SK-MEL-5 (cell line): ENCODE measurements around the gene EXOC4. TPM values are rescaled to one million over a fixed set of nuclear protein-coding genes. Genes with fewer than 3 reads are reported as not detected.

Experiments used
- DNase-seq: peaks from one replicate; pipeline ENCODE4 v3.0.0-alpha.2; 2016; ENCODE audit warnings: low read depth, low spot score
- in situ Hi-C: cut with HindIII; loops from 2 replicates; pipeline ENCODE4 v1.10.0; 2016; ENCODE audit warnings: low sequenced_read_pairs, high pct_unique_total_duplicates, low pct_unique_long_range_greater_than_20kb
- total RNA-seq: library from RNA; depleted of rRNA; stranded (reverse); fragments of >200 nt; shearing (Covaris generic); gene quantifications from 2 replicates; pipeline ENCODE4 v1.2.3, GENCODE V29; 2014

The EXOC4 gene
- total RNA-seq, 1 experiment from 2014 or later: 70.3 TPM

DNA sequence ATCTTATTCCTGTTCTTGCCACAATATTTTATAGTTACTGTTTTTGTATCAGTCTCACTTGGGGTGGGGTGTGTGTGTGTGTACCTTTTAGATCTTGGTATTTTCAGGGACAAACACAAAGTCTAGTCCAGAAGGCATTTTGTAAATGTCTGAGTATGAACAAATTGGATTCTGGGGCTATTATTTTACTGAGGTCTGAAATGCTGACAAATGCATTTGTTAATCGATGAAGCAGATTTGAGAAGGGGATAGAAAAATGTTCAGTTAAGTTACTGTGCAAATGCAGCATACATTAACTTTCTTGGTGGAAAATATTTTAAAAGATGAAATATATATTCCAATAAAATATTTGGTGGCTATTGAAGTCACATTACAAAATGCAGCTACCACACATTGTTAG lies 267.4 kb downstream of the EXOC4 start:
- in situ Hi-C loops: no loop called here

DNA sequence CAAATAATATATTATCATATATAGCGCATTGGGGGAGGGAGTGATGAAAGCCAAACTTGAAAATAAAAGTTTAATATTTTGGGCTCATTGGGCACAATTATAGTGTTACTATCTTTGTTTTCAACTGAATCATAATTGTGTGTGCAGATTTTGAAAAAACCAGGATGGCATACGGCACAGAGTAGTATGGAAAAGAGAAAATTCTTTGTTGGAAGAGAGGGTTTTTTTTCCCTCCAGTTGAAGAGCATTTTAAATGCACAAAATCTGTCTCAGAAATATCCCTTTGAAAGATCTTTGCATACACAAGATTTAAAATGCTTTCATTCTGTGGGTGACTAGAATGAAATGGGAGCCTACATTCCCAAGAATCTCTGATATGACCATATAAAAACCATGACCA lies 269.6 kb downstream of the EXOC4 start:
- no peak for DNase-seq
- in situ Hi-C loops: no loop called here

More for the DNA sequence above, 267.4 kb downstream of the EXOC4 start:
- DNase-seq: no peak

DNA sequence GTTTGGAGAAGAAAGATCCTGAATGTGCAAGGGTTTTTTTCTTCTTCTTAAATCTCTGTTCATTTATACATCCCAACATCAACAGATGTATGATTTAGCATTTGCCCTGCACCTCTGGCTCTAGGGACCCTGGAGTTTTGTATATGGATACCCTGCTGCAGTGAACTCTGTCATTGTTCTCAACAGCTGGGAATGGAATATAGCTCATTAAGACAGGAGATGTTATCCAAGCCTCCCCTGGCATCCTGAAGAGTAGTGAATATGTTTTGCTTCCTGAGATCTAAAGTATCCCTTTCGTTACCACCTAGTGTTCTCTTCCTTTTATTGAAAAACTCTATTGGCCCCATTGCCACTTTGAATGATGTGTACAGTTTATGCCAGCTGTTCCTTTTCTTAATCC lies 275.9 kb downstream of the EXOC4 start:
- in situ Hi-C loops: no loop called here

DNA sequence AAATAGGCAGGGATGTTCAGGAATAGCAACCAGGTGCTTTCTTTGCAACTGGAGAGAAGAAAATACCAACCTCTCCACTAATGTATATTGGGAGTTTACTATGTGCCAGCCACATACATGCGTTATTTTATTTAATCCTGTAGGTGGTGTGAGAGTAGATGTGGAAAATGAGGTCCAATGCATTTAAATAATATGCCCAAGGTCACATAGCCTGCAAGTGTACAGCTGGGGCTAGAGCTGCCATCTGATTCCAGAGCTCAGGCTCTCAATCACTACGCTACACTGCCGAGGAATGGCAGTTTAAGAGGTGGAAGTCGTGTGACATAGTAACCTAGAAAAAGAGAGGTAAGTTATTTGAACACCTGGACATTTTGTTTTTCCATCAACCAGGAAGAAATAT lies 277.0 kb downstream of the EXOC4 start:
- peak; percentile 33 for DNase-seq
- in situ Hi-C loops: no loop called here

More for the DNA sequence above, 275.9 kb downstream of the EXOC4 start:
- no peak for DNase-seq

DNA sequence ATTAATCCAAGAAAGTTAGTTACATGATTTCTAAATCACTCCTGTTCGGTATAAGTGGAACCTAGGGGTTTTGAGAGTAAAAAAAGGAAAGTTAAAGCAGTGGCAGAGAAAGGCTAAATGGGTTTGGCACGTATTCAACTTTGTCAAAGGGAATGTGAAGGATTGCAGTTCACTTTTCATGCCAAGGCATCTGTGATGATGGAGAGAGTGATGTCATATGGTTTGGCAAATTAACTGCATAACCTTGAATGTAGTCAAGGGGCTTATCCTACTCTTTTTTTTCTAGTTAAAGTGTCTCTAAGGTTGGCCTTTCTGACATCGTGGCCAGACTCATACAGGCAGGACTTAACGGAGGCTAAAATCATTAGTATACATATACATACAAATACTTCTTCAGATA lies 277.8 kb downstream of the EXOC4 start:
- in situ Hi-C loops: no loop called here
- DNase-seq: no peak

DNA sequence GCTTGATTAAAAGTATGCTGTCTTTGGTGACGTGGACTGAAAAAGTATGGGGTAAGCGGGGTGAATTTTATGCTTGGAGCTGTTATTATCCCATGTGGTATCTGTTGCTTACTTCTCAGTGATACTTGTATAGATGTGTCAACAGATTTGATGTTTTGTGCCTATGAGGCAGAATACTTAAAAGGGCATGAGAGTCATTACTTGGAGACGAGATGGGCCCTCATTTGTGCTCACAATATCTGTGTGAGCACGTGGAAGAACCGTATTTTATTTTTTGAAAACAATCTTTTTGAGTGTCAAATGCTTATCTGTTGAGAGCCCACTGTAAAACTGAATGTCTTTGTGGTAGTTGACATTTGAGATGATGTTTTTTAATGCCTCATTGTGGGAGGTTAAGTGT lies 281.9 kb downstream of the EXOC4 start:
- no peak for DNase-seq

DNA sequence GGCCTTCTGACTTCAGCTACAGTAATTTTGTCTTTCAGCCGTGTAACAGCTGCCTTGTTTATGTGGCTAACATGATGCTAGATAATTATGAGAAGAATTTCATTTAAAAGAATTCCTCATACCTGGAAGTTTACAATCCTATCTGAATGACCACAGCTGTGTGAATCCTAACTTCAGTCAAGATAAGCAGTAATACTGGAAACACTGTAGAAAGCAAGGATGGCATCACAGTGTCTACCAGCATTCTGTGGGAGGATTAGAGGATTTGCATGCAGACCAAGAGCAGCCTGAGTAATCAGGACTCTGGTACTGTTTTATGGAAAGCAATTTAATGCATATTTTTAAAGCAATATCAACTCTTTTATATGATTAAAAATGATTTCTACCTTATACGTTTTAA lies 282.4 kb downstream of the EXOC4 start:
- in situ Hi-C loops: no loop called here
- DNase-seq: no peak

More for the DNA sequence above, 281.9 kb downstream of the EXOC4 start:
- in situ Hi-C loops: no loop called here

DNA sequence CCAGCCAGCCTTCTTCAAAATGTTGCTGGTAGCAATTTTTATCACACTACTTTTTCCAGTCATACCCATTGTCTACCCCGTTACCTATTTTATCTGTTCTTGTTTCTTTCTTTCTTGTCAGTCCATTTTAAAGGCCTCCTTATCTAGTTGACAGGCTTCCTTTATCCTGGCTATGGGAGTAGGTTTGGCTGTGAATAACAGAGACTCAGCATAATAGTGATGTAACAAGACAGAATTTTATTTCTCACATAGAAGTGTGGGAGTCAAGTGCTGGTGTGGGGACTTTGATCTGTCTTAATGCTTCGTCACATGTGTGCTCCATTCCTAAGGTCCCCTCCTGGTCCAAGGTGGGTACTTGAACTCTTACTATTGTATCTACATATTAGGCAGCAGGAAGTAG lies 283.6 kb downstream of the EXOC4 start:
- in situ Hi-C loops: no loop called here

DNA sequence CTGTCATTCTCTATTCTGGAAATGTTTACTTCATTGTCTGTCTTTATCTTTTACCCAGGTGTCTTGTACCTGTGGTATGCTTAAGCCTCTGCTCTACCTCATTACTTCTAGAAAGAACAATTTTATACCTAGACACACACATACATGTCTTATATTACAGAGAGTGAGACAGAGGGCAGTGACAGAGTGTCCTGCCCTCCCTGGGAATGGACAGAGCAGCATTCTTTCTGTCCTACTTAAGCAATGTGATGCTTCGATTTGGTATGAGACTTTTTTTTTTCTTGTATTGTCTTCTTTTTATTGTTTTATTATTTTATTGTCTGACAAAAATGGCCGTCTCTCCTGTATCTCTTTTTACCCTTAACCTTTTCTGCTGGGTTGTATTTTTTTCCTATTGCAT lies 286.1 kb downstream of the EXOC4 start:
- in situ Hi-C loops: no loop called here
- DNase-seq: no peak

More for the DNA sequence above, 283.6 kb downstream of the EXOC4 start:
- DNase-seq: no peak

DNA sequence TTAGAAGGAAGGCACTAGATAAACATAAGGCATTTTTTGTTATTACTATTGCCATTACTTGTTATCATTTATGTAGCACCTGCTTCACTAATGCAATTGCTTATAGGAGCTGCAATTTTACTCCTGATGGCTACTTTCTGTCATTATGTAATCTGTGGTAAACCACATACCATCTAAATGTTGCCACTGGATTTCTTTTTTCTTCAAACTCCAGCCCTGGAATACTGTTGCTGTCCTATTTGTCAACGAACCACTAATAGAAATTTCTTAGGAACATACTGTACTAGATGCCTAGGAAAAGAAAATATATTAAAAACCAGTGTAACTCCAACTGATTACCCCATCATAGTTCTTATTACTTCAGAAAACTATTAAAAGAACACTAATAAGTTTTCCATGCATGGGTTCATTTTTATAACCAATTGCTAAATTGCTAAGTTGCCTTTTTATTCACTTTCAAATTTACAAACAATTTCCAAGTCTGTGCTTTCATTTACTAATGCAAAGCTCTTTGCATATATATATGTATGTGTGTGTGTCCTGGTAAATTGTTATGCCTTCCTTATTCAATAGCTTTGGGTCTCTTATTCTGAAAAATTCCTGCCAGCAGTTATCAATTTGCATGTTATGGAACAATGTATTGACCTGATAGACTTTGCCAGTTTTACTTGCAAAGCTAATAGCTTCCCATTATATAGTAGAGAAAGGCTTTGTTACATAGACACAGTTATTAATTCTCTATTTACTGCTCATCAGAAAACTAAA lies 287.4 kb downstream of the EXOC4 start:
- in situ Hi-C loops: no loop called here
- DNase-seq: no peak

DNA sequence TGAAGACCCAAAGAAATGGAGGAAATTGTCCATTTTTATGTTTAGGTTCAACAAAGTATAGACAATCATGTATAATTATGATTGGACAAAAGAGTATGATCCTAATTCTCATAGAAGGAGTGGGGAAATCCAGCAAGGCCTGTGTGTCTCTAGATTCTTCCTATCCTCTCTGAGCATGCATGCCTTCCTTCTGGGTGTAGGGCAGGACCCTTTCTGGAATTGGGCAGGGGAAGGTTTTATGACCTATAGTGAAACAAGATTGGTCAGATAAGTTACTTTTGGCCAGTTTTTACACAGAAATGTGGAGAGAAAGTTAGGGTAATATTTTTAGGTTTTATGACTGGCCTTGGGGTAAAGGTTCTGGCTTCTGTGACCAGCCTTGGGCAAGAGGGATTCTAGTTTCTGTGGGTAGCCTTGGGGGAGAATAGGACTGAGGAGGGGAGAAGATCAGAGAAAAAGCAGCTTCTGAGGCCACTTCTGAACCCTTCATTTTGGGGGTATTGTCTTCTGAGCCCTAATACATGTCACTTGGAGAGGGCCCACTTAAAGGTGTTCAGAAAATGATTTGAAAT lies 289.4 kb downstream of the EXOC4 start:
- in situ Hi-C loops: no loop called here
- DNase-seq: no peak

DNA sequence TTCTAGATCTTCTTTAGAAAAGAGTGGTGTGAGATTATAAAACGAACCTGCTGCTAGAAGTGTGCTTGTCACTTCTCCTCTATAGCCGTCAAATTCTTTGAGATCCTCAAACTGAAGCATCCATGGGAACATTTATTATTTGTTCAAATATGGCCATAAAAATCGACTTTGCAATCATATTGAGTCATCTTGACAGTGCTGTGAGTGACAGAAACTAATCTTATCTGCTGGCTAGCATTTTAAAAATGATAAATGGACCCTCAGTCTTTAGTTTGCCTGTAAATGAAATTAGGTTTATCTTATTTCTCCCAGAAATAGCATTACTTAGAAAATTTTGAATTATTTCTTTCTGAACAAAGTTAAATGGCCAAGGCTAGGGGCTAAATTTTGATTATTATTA lies 290.8 kb downstream of the EXOC4 start:
- in situ Hi-C loops: no loop called here

DNA sequence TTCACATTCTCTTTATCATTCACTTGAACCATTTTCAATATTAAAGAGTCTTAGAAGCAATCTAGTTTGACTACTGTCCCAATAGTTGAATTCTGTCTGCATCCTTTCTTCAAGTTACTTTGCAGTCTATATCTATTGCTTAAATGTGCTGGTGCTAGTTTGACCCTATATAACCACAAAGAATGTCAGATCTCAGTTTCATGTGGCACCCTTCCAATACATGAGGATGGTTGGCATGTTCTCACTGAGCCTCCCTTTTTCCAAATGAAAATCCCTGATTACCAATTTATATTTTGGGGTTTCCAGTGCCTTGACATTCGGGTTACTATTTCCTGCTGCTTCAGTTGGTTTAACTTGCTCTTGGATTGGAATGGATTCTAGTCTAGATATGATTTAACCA lies 292.7 kb downstream of the EXOC4 start:
- in situ Hi-C loops: no loop called here
- no peak for DNase-seq

More for the DNA sequence above, 290.8 kb downstream of the EXOC4 start:
- DNase-seq: no peak

DNA sequence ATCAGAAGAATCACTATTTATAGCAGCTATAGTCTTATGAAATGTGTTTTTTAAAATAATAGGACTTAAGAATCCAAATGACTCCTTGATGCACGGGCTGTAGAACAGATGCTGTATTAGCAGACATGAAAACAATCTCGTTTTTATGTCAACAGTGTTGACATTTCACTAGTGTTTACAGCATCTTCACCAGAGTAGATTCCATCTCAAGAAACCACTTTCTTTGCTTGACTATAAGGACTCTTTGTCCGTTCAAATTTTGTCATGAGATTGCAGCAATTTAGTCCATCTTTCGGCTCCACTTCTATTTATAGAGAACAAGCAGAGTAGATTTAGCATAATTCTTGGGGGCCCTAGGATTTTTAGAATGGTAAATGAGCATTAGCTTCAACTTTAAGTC lies 295.1 kb downstream of the EXOC4 start:
- peak; percentile 55 for DNase-seq

DNA sequence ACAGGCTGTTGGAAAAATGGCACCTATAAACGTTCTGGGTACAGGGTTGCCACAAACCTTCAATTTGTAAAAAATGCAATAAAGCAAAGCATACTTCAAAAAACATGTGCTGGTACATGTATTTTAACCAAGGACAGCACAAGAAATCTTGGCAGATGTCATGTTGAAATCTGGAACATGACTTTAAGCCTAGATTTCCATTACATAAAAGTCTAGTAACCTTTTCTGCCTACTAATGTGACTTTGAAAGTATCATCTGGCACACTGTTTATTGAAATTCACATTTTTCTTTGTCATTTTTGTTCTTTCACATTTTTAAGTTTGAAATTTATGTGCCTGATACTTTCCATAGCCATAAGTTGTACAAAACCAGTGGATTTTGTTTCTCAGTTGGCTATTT lies 296.8 kb downstream of the EXOC4 start:
- no peak for DNase-seq

More for the DNA sequence above, 295.1 kb downstream of the EXOC4 start:
- in situ Hi-C loops: no loop called here

DNA sequence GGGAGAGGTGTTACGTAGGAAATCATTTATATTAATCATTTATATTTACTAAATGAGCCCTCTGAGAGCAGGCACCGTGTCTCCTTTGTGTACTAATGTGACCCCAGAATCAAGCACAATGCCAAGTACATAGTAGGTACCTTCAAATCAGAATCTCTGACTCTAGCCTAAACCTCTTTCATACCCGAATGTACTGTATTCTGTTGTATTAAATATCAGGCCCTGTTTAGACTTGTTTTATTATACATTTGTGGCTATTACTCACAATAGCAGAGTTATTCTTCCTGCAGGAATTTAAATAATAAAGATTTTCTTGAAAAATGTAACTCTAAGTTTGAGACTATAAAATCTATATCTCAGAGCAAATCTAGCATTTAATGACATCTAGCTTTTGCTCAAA lies 297.3 kb downstream of the EXOC4 start:
- in situ Hi-C loops: no loop called here
- DNase-seq: no peak

More for the DNA sequence above, 296.8 kb downstream of the EXOC4 start:
- in situ Hi-C loops: no loop called here

DNA sequence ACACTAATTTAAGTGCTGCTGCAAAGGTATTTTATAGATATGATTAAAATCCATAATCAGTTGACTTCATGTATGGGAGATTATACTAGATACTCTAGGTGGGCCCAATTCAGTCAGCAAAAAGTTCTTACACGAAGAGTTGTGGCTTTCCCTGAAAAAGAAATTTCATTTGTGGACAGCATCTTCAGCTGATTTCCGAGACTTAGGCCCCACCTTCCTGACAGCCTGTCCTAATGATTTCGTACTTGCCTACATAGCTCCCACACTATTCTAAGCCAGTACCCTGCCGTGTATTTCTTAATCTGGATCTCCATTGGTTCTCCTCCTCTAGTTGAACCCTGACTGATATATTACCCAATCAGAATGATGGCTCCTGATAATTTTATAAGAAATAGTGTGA lies 297.9 kb downstream of the EXOC4 start:
- in situ Hi-C loops: no loop called here
- DNase-seq: no peak

DNA sequence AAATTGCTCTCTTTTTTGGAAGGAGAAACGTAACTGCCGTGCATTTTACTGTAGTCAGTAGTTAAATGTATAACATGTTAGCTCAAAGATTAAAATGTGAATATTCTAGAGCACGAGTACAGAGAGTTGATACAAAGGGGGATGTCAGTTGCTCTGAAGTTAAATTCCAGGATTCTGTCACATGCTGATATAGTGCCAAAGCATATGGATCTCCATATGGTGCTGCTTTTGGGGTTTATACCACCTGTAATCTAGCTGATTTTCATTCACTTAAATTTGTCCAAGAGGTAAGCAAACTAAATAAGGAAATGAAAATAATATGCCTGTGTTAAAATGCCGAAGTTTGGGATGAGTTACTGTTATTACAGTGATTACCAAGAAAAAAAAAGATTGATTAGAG lies 298.6 kb downstream of the EXOC4 start:
- in situ Hi-C loops: no loop called here
- DNase-seq: no peak

DNA sequence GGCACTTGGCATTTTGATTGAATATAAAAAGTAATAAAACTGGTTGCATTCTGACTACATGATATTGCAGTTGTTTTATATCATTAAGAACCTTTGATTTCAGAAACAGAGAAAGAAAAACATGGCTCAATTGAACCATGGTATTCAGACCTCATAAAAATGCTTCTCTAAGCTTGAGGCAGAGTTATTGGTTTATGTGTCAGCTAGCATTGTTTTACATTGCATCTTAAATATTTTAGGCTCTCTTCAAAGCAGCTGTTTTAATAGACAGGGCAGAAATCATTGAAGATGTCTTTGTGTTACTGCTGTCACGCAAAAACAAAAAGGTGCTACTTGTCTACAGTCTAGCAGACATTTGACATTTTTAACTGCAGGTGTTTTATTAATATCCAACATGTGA lies 299.2 kb downstream of the EXOC4 start:
- in situ Hi-C loops: no loop called here

More for the DNA sequence above, 299.2 kb downstream of the EXOC4 start:
- no peak for DNase-seq
